Testis (tissue), 3 donors: Measurements from ENCODE around the gene ROR2. TPM values are rescaled to one million over a fixed set of nuclear protein-coding genes. Genes with fewer than 3 reads are reported as not detected.
"Not testable (repeated sequence)": the region's sequence is repeated elsewhere in the genome, so short reads cannot be mapped to it uniquely, and the experiment has no call there.

Experiments
- DNase-seq: peaks from one replicate; pipeline ENCODE4 v3.0.0-alpha.2; 2019
- H3K27ac ChIP-seq, 2 donors: fragments of 200-600 bp; sonication (generic); one replicate each; pipeline ENCODE4 v1.5.1; 2019
- H3K27me3 ChIP-seq: fragments of 200-600 bp; sonication (generic); one replicate; pipeline ENCODE4 v1.5.1; 2019
- H3K36me3 ChIP-seq: fragments of 200-600 bp; sonication (generic); one replicate; pipeline ENCODE4 v1.5.1; 2017; ENCODE audit warnings: low read depth; ENCODE audit errors: missing control alignments
- H3K4me1 ChIP-seq: fragments of 200-600 bp; sonication (generic); one replicate; pipeline ENCODE4 v1.5.1; 2019
- H3K4me3 ChIP-seq, 2 donors: fragments of 200-600 bp; sonication (generic); one replicate each; pipeline ENCODE4 v1.5.1; 2017 to 2019
- H3K9me3 ChIP-seq: fragments of 200-600 bp; sonication (generic); one replicate; pipeline ENCODE4 v1.5.1; 2017
- POLR2A ChIP-seq: fragments of 450-650 bp; IDR thresholded peaks from one replicate; pipeline ENCODE4 v1.6.1; 2017; ENCODE audit warnings: antibody characterized with exemption, mild to moderate bottlenecking, moderate library complexity
- WGBS, 2 donors: methylation state at CpG; one replicate each; pipeline ENCODE4 v1.1.5; 2018; 5-methylcytosine and 5-hydroxymethylcytosine counted together
- intact Hi-C: fragments of 100-400 bp; cut with DNase I; formaldehyde crosslinking; loops from one replicate; pipeline ENCODE4 v1.15.1; 2023; ENCODE audit warnings: low total_unique reads
- polyA plus RNA-seq: library from polyadenylated mRNA; stranded (reverse); fragments of 350-450 nt; fragmentation: Illumina TruSeq; extraction: RNeasy Lipid Tissue Mini Kit (QIAGEN cat#74804); gene quantifications from one replicate; pipeline ENCODE4 v1.2.3, GENCODE V29; 2014; ENCODE audit warnings: low read depth, low replicate concordance; ENCODE audit not compliant: insufficient read depth
- total RNA-seq, 2 donors: library from RNA; depleted of rRNA; stranded (reverse); fragments of >200 nt; gene quantifications; one replicate each; pipeline ENCODE4 v1.2.3, GENCODE V29; 2016
- TF ChIP-seq, protein P1 (sequence below), 3 experiments: fragments of 450-650 bp in 2 of 3; fragments of 200-600 bp in 1 of 3; sonication (generic) in 1 of 3; IDR thresholded peaks; one replicate each; pipeline ENCODE4 v1.5.1; 2016 to 2019; ENCODE audit warnings: antibody characterized with exemption in 3 of 3, mild to moderate bottlenecking in 2 of 3, moderate library complexity in 1 of 3

The ROR2 gene
- total and polyA plus RNA-seq, 3 donors from 2014 or later: 11.5 to 16.5 (median 12.3) TPM

- Histone ChIP-seq H3K27ac (no peak overlapping the region), H3K9me3 (no peaks in the 10 kb centered on the region), H3K4me1 (no peaks in the 10 kb centered on the region), H3K27me3 (no peaks in the 10 kb centered on the region), H3K36me3 (no peaks in the 10 kb centered on the region), H3K4me3 (no peak overlapping the region)
- no peak for DNase-seq
- intact Hi-C loops: no loop called here
- WGBS, 2 donors: 85 to 90% methylated on average over 4 of the region's 4 CpGs
- no peak for TF ChIP-seq POLR2A
- TF ChIP-seq, protein P1, sequence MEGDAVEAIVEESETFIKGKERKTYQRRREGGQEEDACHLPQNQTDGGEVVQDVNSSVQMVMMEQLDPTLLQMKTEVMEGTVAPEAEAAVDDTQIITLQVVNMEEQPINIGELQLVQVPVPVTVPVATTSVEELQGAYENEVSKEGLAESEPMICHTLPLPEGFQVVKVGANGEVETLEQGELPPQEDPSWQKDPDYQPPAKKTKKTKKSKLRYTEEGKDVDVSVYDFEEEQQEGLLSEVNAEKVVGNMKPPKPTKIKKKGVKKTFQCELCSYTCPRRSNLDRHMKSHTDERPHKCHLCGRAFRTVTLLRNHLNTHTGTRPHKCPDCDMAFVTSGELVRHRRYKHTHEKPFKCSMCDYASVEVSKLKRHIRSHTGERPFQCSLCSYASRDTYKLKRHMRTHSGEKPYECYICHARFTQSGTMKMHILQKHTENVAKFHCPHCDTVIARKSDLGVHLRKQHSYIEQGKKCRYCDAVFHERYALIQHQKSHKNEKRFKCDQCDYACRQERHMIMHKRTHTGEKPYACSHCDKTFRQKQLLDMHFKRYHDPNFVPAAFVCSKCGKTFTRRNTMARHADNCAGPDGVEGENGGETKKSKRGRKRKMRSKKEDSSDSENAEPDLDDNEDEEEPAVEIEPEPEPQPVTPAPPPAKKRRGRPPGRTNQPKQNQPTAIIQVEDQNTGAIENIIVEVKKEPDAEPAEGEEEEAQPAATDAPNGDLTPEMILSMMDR (IDR thresholded peaks at IDR 0.05): no peak
Observed at GRCh38 chr9:91546574-91546973, 403.5 kb downstream of the ROR2 start.

- H3K36me3 ChIP-seq: no peaks in the 10 kb centered on the region
- no peak for DNase-seq
- intact Hi-C loops: no loop called here
- no peaks in the 10 kb centered on the region for H3K27me3 ChIP-seq
- TF ChIP-seq, protein P1 (IDR thresholded peaks at IDR 0.05): no peak
- no peak for TF ChIP-seq POLR2A
- no peak overlapping the region for H3K27ac ChIP-seq
- H3K4me1 ChIP-seq: no peaks in the 10 kb centered on the region
- H3K4me3 ChIP-seq: no peak overlapping the region
- no peaks in the 10 kb centered on the region for H3K9me3 ChIP-seq
- WGBS, 2 donors: 76 to 82% methylated on average over 3 of the region's 3 CpGs
Observed at GRCh38 chr9:91541734-91542133, 408.3 kb downstream of the ROR2 start.

- 88 to 93% methylated on average over 4 of the region's 4 CpGs for WGBS, 2 donors
- H3K27me3 ChIP-seq, DNase-seq, intact Hi-C loops, H3K4me3 ChIP-seq, H3K4me1 ChIP-seq, H3K36me3 ChIP-seq, H3K27ac ChIP-seq, H3K9me3 ChIP-seq: not testable (repeated sequence)
Observed at GRCh38 chr9:91540506-91540905, 409.5 kb downstream of the ROR2 start.

DNA sequence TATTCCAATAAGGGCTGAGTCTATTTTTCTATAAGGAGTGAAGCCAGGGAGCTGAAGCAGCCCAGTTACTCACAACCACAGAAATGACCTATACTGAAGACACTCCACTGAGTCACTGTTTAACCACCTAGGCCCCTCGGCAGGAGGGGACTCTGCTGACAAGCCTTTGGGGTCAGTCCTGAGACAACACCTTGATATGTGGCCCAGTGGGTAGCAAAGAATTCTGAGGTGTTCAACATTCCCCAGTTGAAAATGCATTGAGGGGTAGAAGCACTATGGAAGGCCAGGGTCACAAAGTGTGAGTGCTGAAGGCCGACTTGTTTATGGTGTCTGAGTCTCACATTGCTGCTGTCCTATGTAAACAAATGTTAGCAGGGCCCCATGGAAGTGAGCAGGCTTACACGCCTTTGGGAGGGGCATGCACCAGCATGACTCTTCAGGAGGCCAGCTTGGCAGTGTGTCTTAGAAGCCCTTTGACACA is 413.8 kb downstream of the ROR2 start:
- H3K27me3 ChIP-seq: no peaks in the 10 kb centered on the region
- 54 to 60% methylated on average over 3 of the region's 3 CpGs for WGBS, 2 donors
- intact Hi-C loops: no loop called here
- TF ChIP-seq, protein P1 (IDR thresholded peaks at IDR 0.05): no peak
- TF ChIP-seq POLR2A: no peak
- DNase-seq: no peak
- H3K9me3 ChIP-seq: no peaks in the 10 kb centered on the region
- no peak overlapping the region for H3K27ac ChIP-seq
- H3K4me1 ChIP-seq: no peaks in the 10 kb centered on the region
- no peak overlapping the region for H3K4me3 ChIP-seq
- H3K36me3 ChIP-seq: no peaks in the 10 kb centered on the region

DNA sequence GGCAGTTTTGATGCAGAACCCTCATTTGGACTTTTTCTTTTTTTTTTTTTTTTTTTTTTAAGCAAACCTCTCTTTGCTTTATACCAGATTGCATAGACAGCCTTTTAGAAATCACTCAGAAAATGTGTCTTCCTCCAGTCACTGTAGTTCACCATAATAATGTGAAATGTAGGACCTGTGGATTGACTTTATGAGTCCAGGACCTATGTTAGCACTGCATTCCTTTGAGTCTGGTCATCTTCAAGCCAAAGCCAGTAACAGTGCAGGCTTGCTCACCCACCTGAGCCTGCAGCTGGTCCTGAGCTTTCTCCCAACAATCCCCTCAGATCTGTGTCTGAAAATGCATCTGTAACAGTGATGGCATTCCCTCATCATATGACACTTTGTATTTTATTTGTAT is 415.7 kb downstream of the ROR2 start:
- Histone ChIP-seq H3K27me3 (no peaks in the 10 kb centered on the region), H3K9me3 (no peaks in the 10 kb centered on the region), H3K4me3 (no peak overlapping the region), H3K4me1 (no peaks in the 10 kb centered on the region), H3K36me3 (no peaks in the 10 kb centered on the region), H3K27ac (no peak overlapping the region)
- no peak for DNase-seq
- no peak for TF ChIP-seq POLR2A
- TF ChIP-seq, protein P1 (IDR thresholded peaks at IDR 0.05): no peak
- intact Hi-C loops: no loop called here
